Stomach (tissue), 9 donors: ENCODE results near the gene MAPK8IP3. TPM values are rescaled to one million over a fixed set of nuclear protein-coding genes. Genes with fewer than 3 reads are reported as not detected.

Experiments used
- DNase-seq, 2 donors: peaks; one replicate each; pipeline versions ENCODE4 v3.0.0 to v3.0.0-alpha.2; 2013 to 2019
- H3K27ac ChIP-seq, 5 donors: fragments of 200-600 bp in 4 of 5; sonication (generic) in 4 of 5; one replicate each; pipeline ENCODE4 v1.5.1; 2013 to 2019; ENCODE audit warnings: mild to moderate bottlenecking in 1 of 5, moderate library complexity in 1 of 5
- H3K27me3 ChIP-seq, 3 donors: fragments of 200-600 bp; sonication (generic); one replicate each; pipeline ENCODE4 v1.5.1; 2017 to 2019; ENCODE audit warnings: mixed run types in 1 of 3
- H3K36me3 ChIP-seq, 4 donors: fragments of 200-600 bp; sonication (generic); 1 replicate in 3 of 4; 2 replicates in 1 of 4; pipeline ENCODE4 v1.5.1; 2016 to 2019
- H3K4me1 ChIP-seq, 4 donors: fragments of 200-600 bp; sonication (generic); one replicate each; pipeline ENCODE4 v1.5.1; 2016 to 2019
- H3K4me3 ChIP-seq, 4 donors: fragments of 200-600 bp; sonication (generic) in 3 of 4; one replicate each; pipeline ENCODE4 v1.5.1; 2016 to 2019; ENCODE audit warnings: mild to moderate bottlenecking in 1 of 4
- H3K9me3 ChIP-seq, 4 donors: fragments of 200-600 bp; sonication (generic); one replicate each; pipeline ENCODE4 v1.5.1; 2016 to 2019
- EP300 ChIP-seq: sonication (generic); formaldehyde crosslinking; IDR thresholded peaks from one replicate; pipeline ENCODE4 v1.6.1; 2017; ENCODE audit warnings: antibody characterized with exemption
- POLR2A ChIP-seq, 4 donors: fragments of 450-650 bp; IDR thresholded peaks; one replicate each; pipeline ENCODE4 v1.6.1; 2016; ENCODE audit warnings: antibody characterized with exemption in 4 of 4, control low read depth in 2 of 4, mild to moderate bottlenecking in 1 of 4, moderate library complexity in 1 of 4
- POLR2AphosphoS5 ChIP-seq, 3 donors: sonication (generic); formaldehyde crosslinking; IDR thresholded peaks; one replicate each; pipeline ENCODE4 v1.6.1; 2016; ENCODE audit warnings: antibody characterized with exemption in 3 of 3
- WGBS, 5 donors: extraction: QIAGEN DNeasy Blood & Tissue Kit in 3 of 5; methylation state at CpG; one replicate each; pipeline versions ENCODE4 v1.1.5 to v1.1.7; 2013 to 2018; 5-methylcytosine and 5-hydroxymethylcytosine counted together
- intact Hi-C: fragments of 100-400 bp; cut with DNase I; formaldehyde crosslinking; loops from one replicate; pipeline ENCODE4 v1.15.1; 2023; ENCODE audit warnings: low total_unique reads
- polyA plus RNA-seq, 3 donors: library from polyadenylated mRNA; stranded (reverse); fragments of 200-250 nt; gene quantifications; one replicate each; pipeline ENCODE4 v1.2.3, GENCODE V29; 2013
- total RNA-seq, 5 donors: library from RNA; depleted of rRNA; stranded (reverse); fragments of >200 nt; gene quantifications; one replicate each; pipeline versions ENCODE4 v1.1.0 to v1.2.3, GENCODE V29; 2014 to 2016
- TF ChIP-seq, protein P1 (sequence below), 7 experiments: fragments of 450-650 bp in 4 of 7; fragments of 200-600 bp in 3 of 7; sonication (generic) in 3 of 7; IDR thresholded peaks; one replicate each; pipeline ENCODE4 v1.5.1; 2016 to 2019; ENCODE audit warnings: antibody characterized with exemption in 7 of 7, control low read depth in 2 of 7, mild to moderate bottlenecking in 1 of 7
- donor health status: healthy with polysubstance abuse.
- donor health status: Bipolar disorder and iron deficiency.
- donor health status: healthy.

The MAPK8IP3 gene
- total and polyA plus RNA-seq, 8 donors, result 10.1 to 320 (median 56.3) TPM

DNA sequence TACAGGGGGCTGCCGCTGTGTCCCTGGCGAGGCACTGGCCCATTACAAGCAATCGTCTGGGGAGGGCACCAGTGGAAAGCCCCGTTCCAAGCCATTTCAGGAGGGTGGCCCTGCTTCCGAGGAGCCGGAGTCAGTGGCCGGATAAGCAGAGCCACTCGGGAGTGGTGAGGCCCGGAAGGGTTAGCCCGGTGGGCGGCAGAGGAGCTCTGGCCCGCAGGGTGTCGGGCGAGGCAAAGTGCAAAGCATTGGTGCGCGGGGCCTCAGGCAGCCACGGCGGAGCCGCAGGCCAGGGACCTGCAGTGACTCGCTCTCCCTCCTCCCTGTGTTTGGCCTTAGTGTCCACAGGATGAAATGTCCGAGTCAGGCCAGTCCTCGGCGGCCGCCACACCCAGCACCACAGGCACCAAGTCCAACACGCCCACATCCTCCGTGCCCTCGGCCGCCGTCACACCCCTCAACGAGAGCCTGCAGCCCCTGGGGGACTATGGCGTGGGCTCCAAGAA is 40.7 kb downstream of the MAPK8IP3 start:
- 89 to 93% (median 92%) methylated on average over 15 to 31 of the region's 31 CpGs for WGBS, 5 donors
- Histone ChIP-seq H3K4me1 (no peaks in the 10 kb centered on the region), H3K4me3 (no peak overlapping the region), H3K27ac (no peak overlapping the region), H3K27me3 (no peaks in the 10 kb centered on the region), H3K36me3 (peaks cover 57 to 99% (median 95%) of the 10 kb centered on the region in 4 donors), H3K9me3 (no peaks in the 10 kb centered on the region)
- TF ChIP-seq, protein P1, sequence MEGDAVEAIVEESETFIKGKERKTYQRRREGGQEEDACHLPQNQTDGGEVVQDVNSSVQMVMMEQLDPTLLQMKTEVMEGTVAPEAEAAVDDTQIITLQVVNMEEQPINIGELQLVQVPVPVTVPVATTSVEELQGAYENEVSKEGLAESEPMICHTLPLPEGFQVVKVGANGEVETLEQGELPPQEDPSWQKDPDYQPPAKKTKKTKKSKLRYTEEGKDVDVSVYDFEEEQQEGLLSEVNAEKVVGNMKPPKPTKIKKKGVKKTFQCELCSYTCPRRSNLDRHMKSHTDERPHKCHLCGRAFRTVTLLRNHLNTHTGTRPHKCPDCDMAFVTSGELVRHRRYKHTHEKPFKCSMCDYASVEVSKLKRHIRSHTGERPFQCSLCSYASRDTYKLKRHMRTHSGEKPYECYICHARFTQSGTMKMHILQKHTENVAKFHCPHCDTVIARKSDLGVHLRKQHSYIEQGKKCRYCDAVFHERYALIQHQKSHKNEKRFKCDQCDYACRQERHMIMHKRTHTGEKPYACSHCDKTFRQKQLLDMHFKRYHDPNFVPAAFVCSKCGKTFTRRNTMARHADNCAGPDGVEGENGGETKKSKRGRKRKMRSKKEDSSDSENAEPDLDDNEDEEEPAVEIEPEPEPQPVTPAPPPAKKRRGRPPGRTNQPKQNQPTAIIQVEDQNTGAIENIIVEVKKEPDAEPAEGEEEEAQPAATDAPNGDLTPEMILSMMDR (IDR thresholded peaks at IDR 0.05), result no peak
- TF ChIP-seq POLR2A (IDR thresholded peaks at IDR 0.05) (no peak), POLR2AphosphoS5 (IDR thresholded peaks at IDR 0.05) (no peak), EP300 (no peak)
- DNase-seq, result no peak
- intact Hi-C loops, result no loop called here

DNA sequence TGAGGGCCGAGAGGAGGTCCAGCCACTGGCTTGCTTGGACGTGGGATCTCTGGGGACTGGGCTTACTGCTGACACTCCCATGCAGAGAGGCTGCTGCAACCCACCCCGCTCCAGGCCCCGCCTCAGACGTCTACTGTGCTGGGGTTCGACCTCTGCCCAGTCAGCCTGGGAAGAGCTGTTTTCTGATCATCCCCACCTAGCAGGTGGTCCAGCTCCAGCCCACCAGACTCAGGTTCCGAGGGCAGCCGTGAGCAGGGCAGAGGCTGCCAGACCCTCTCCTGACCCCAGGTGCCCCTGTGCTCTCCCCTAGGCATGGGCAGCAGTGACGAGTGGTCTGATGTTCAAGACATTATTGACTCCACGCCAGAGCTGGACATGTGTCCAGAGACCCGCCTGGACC is 41.9 kb downstream of the MAPK8IP3 start:
- H3K4me3 ChIP-seq, result no peak overlapping the region
- 89 to 95% (median 91%) methylated on average over 3 to 11 of the region's 11 CpGs for WGBS, 5 donors
- DNase-seq, result no peak
- no peaks in the 10 kb centered on the region for H3K27me3 ChIP-seq
- intact Hi-C loops, result no loop called here
- peaks cover 58 to 100% (median 100%) of the 10 kb centered on the region in 4 donors for H3K36me3 ChIP-seq
- TF ChIP-seq, protein P1 (IDR thresholded peaks at IDR 0.05), result no peak
- TF ChIP-seq EP300 (no peak), POLR2AphosphoS5 (IDR thresholded peaks at IDR 0.05) (no peak), POLR2A (IDR thresholded peaks at IDR 0.05) (no peak)
- H3K27ac ChIP-seq, result no peak overlapping the region
- H3K9me3 ChIP-seq, result no peaks in the 10 kb centered on the region
- H3K4me1 ChIP-seq, result no peaks in the 10 kb centered on the region

DNA sequence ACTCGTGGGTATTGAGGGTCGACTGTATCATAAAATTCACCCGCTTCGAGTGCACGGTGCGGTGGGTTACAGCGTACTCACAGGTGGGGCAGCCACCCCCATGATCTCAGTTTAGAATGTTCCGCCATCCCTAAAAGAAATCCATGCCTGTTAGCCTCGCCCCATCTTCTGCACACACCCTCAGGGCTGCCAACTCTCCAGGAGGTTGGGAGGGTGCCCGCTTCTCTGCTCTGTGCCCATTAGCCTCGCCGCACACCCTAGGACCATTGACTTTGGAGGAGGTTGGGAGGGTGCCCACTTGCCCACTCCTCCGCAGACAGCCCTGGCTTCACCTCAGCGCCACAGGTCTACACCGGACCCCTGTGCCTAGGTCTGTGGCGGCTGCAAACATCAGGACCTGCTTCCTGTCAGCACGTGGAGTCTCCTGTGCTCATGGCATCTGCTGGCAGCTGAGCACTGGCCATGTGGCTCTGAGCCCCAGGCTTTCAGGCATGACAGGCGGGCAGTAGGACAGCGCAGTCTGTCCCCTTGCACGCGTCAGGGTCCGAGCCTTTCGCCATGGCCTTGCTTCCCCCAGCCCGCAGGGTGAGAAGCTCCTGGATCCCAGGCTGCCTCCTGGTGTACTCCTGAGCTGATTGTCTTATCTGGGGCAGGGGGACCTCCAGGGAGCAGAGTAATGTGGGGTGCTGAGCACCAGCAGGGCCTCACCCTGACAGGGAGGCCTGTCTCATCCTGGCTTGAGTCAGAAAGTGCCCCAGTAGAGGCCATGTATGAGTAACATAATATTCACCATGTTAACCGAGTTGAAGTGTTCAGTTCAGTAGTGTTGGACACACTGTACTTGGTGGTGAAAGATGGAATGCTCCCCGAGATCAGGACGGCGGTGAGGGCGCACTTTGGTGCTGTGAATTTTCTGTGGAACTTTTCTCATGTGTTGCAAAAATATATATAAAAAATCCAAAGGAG is 43.4 kb downstream of the MAPK8IP3 start:
- TF ChIP-seq, protein P1 (IDR thresholded peaks at IDR 0.05), result no peak
- TF ChIP-seq POLR2A (IDR thresholded peaks at IDR 0.05) (no peak), EP300 (no peak), POLR2AphosphoS5 (IDR thresholded peaks at IDR 0.05) (no peak)
- H3K27ac ChIP-seq, result no peak overlapping the region
- no peak overlapping the region for H3K4me3 ChIP-seq
- H3K36me3 ChIP-seq, result peaks cover 46 to 99% (median 98%) of the 10 kb centered on the region in 4 donors
- H3K9me3 ChIP-seq, result no peaks in the 10 kb centered on the region
- H3K27me3 ChIP-seq, result no peaks in the 10 kb centered on the region
- DNase-seq, result no peak
- WGBS, 5 donors, result 95 to 97% (median 96%) methylated on average over 25 to 29 of the region's 29 CpGs
- H3K4me1 ChIP-seq, result no peaks in the 10 kb centered on the region
- intact Hi-C loops, result no loop called here

DNA sequence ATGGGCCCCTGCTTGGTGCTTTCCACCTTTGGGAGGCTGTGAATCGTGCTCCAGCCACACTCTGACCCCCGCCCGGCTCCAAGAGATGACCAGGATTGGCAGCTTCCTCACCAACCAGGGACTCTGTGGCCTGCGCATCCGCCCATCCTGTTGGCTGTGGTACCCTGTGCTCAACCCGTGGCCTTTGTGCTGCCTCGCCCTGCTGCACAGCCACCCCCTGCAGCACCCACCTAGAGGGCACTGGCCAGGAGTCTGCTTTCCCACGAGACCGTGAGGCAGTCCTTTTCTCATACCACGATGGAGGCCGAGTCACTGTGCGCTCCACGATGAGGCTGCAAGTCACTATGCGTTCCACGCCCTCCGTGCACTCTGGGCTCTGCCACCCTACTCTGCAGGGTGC is 46.0 kb downstream of the MAPK8IP3 start:
- TF ChIP-seq, protein P1 (IDR thresholded peaks at IDR 0.05), result no peak
- no peak for TF ChIP-seq POLR2A (IDR thresholded peaks at IDR 0.05)
- TF ChIP-seq EP300, result no peak
- no peak for TF ChIP-seq POLR2AphosphoS5 (IDR thresholded peaks at IDR 0.05)
- H3K36me3 ChIP-seq, result peaks cover 37 to 99% (median 94%) of the 10 kb centered on the region in 4 donors
- WGBS, 5 donors, result 93 to 97% (median 96%) methylated on average over 14 to 16 of the region's 16 CpGs

More for the DNA sequence above, 46.0 kb downstream of the MAPK8IP3 start:
- H3K4me1 ChIP-seq, result no peaks in the 10 kb centered on the region
- DNase-seq, result no peak
- H3K27me3 ChIP-seq, result no peaks in the 10 kb centered on the region
- intact Hi-C loops, result no loop called here
- no peak overlapping the region for H3K4me3 ChIP-seq
- no peaks in the 10 kb centered on the region for H3K9me3 ChIP-seq
- no peak overlapping the region for H3K27ac ChIP-seq
